GM19372 (cell line): ENCODE data around the gene CCBE1.
"Not testable (repeated sequence)": the region's sequence is repeated elsewhere in the genome, so short reads cannot be mapped to it uniquely, and the experiment has no call there.

Source experiments
- ATAC-seq: cut with Tn5 transposase; IDR thresholded peaks from one replicate; pipeline ENCODE4 v1.9.1; 2021; ENCODE audit warnings: mild to moderate bottlenecking, low read depth, moderate library complexity; ENCODE audit not compliant: unreplicated experiment

The CCBE1 gene

GRCh38 chr18:59551902-59552635 is 145.2 kb downstream of the CCBE1 start:
- ATAC-seq = no peak

- no peak for ATAC-seq
Measured at GRCh38 chr18:59550174-59550516, 147.1 kb downstream of the CCBE1 start.

- ATAC-seq = no peak
Measured at GRCh38 chr18:59549503-59550173, 147.6 kb downstream of the CCBE1 start.

GRCh38 chr18:59547581-59548182 is 149.5 kb downstream of the CCBE1 start:
- no peak for ATAC-seq

- no peak for ATAC-seq
Measured at GRCh38 chr18:59546188-59546587, 151.0 kb downstream of the CCBE1 start.

GRCh38 chr18:59540780-59541179 is 156.4 kb downstream of the CCBE1 start:
- ATAC-seq = no peak

- ATAC-seq = no peak
Measured at GRCh38 chr18:59540346-59540745, 156.9 kb downstream of the CCBE1 start.

- no peak for ATAC-seq
Measured at GRCh38 chr18:59539108-59539507, 158.1 kb downstream of the CCBE1 start.

- ATAC-seq = no peak
Measured at GRCh38 chr18:59537579-59537978, 159.6 kb downstream of the CCBE1 start.

GRCh38 chr18:59536166-59536565 is 161.1 kb downstream of the CCBE1 start:
- ATAC-seq = no peak

- no peak for ATAC-seq
Measured at GRCh38 chr18:59535055-59535454, 162.2 kb downstream of the CCBE1 start.

GRCh38 chr18:59528866-59529265 is 168.4 kb downstream of the CCBE1 start:
- no peak for ATAC-seq

GRCh38 chr18:59520562-59521355 is 176.5 kb downstream of the CCBE1 start:
- no peak for ATAC-seq

- no peak for ATAC-seq
Measured at GRCh38 chr18:59518705-59519104, 178.5 kb downstream of the CCBE1 start.

- no peak for ATAC-seq
Measured at GRCh38 chr18:59517446-59518165, 179.6 kb downstream of the CCBE1 start.

- no peak for ATAC-seq
Measured at GRCh38 chr18:59516356-59517155, 180.7 kb downstream of the CCBE1 start.

GRCh38 chr18:59515956-59516355 is 181.3 kb downstream of the CCBE1 start:
- ATAC-seq = not testable (repeated sequence)

GRCh38 chr18:59515147-59515546 is 182.1 kb downstream of the CCBE1 start:
- ATAC-seq = no peak

- no peak for ATAC-seq
Measured at GRCh38 chr18:59514203-59514602, 183.0 kb downstream of the CCBE1 start.
